Stimulated activated CD8-positive, alpha-beta memory T cell treated with anti-CD3 and anti-CD28 coated beads, Interleukin-12 subunit alpha, Interleukin-12 subunit beta, amount 100 ng/mL, for 1 hour (primary cell): ENCODE results near the gene DHX38.

ENCODE experiments used
- DNase-seq: peaks from one replicate; pipeline ENCODE4 v3.0.0-alpha.2; 2020; ENCODE audit warnings: low read depth

DHX38 gene

GRCh38 chr16:72122308-72122707 is 28.7 kb downstream of the DHX38 start:
- no peak for DNase-seq

- no peak for DNase-seq
Measured at GRCh38 chr16:72122916-72123315, 29.3 kb downstream of the DHX38 start.

- DNase-seq, result no peak
Measured at GRCh38 chr16:72123426-72123825, 29.8 kb downstream of the DHX38 start.

GRCh38 chr16:72124148-72124547 is 30.5 kb downstream of the DHX38 start:
- no peak for DNase-seq

GRCh38 chr16:72124761-72125634 is 31.4 kb downstream of the DHX38 start:
- DNase-seq, result peak; percentile 25

GRCh38 chr16:72125635-72126428 is 32.2 kb downstream of the DHX38 start:
- no peak for DNase-seq

GRCh38 chr16:72126429-72126765 is 32.8 kb downstream of the DHX38 start:
- no peak for DNase-seq

GRCh38 chr16:72128701-72129100 is 35.1 kb downstream of the DHX38 start:
- no peak for DNase-seq

GRCh38 chr16:72129976-72130656 is 36.5 kb downstream of the DHX38 start:
- no peak for DNase-seq

- DNase-seq, result no peak
Measured at GRCh38 chr16:72131036-72131435, 37.4 kb downstream of the DHX38 start.

- DNase-seq, result no peak
Measured at GRCh38 chr16:72132726-72133125, 39.1 kb downstream of the DHX38 start.

- no peak for DNase-seq
Measured at GRCh38 chr16:72134507-72134906, 40.9 kb downstream of the DHX38 start.

GRCh38 chr16:72137380-72138063 is 43.9 kb downstream of the DHX38 start:
- no peak for DNase-seq

- no peak for DNase-seq
Measured at GRCh38 chr16:72138064-72138572, 44.5 kb downstream of the DHX38 start.

- DNase-seq, result no peak
Measured at GRCh38 chr16:72139908-72140307, 46.3 kb downstream of the DHX38 start.

GRCh38 chr16:72142476-72142875 is 48.8 kb downstream of the DHX38 start:
- DNase-seq, result no peak

GRCh38 chr16:72149676-72150464 is 56.2 kb downstream of the DHX38 start:
- DNase-seq, result no peak

- no peak for DNase-seq
Measured at GRCh38 chr16:72159386-72159785, 65.7 kb downstream of the DHX38 start.

- DNase-seq, result no peak
Measured at GRCh38 chr16:72159801-72160200, 66.2 kb downstream of the DHX38 start.

GRCh38 chr16:72162105-72162692 is 68.6 kb downstream of the DHX38 start:
- no peak for DNase-seq
